Amniotic stem cell (primary cell): ENCODE results near the gene TRAPPC2L.

ENCODE experiments used
- DNase-seq: peaks from one replicate; lab custom pipeline; 2025; lab: John Stamatoyannopoulos, UW

Gene TRAPPC2L, protein sequence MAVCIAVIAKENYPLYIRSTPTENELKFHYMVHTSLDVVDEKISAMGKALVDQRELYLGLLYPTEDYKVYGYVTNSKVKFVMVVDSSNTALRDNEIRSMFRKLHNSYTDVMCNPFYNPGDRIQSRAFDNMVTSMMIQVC

DNA sequence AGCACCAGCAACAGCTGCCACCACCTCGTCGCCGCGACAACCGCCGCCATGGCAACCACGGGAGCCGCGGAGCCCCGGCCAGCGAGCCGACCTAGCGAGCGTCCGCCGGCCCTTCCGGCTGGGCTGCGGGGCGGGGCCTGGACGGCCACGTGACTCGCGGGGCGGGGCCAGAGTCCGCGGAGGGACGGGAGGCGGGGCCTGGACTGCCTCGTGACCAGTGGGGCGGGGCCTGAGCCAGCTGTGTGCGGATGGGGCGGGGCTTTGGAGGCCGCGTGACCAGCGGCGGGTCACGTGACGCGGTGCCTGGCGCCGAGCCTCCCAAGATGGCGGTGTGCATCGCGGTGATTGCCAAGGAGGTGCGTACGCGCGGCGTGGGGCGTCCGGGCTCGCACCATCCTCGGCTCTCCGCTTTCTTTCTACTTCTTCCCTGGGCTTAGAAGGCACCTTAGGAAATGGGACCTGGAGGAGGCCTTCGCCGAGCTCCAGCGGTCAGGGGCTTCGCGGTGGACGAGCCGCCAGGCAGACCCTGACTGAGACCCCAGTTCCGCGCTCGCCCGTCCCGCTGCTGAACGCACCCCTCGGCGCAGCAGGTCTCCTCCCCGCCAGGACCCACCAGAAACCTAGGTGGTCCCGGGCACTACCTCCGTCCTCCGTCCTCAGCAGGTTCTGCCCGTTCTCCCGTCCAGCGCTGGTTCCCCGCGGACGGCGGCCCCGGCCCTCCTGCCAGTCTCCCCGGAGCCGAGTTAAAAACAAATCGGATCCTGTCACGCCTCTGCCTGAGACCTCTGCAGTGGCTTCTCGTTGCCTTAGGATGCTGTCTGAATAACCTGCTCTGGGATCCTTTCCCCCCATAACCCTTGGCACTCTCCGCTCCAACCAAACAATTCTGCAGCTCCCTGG is at the start of gene TRAPPC2L, which contains the start of gene GALNS:
TRAPPC2L (plus strand) TSS at position 300 of the 900 bp plus-strand sequence; CDS start at position 324, 24 bp downstream.
GALNS (minus strand) TSS at position 120 of the 900 bp plus-strand sequence; CDS start at position 50, 70 bp downstream.
- DNase-seq, result peak; percentile 96

DNA sequence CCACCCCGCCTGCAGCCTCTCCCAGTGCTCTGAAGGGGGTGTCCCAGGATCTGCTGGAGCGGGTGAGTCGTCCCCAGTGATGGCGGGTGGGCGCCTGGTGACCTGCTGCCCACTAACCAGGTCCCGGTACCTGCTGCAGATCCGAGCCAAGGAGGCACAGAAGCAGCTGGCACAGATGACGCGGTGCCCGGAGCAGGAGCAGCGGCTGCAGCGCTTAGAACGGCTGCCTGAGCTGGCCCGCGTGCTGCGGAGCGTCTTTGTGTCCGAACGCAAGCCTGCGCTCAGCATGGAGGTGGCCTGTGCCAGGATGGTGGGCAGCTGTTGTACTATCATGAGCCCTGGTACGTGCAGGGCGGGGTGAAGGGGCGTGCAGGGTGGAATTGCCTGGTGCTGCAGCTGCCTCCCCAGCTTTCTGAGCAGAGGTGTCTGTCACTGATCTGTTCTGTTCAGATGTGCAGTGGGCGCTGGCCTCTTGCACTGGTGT is 49.7 kb upstream of the TRAPPC2L start:
- DNase-seq, result no peak

DNA sequence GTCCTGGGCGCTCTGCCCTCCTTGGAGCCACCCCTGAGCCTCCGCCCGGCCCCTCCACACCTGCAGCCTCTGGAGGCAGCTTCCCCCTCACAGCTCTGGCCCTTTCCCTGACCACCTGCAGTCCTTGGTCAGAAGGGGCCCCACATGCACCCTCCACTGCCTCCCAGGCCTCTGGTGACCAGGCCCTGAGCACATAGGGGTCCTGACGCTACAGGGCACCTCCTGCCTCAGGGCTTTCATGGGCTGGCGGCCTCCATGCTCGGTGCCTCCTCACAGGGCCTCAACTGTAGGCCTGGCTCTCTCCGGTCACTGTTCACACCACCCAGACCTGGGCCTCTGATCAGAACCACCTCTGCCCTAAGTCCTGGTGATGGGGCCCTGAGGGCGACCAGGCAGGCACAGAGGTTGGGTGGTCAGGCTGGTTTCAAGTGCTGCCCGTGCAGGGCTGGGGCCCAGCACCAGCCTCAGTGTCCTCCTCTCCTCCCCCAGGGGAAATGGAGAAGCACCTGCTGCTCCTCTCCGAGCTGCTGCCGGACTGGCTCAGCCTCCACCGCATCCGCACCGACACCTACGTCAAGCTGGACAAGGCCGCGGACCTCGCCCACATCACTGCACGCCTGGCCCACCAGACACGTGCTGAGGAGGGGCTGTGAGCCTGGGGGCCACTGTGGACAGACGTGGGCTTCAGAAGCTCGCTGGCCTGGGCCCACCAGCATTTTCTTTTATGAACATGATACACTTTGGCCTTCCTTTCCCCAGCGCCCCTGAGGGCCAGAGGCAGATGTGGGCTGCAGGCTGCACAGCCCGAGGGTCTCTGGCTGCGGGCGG is 49.1 kb upstream of the TRAPPC2L start:
- no peak for DNase-seq

DNA sequence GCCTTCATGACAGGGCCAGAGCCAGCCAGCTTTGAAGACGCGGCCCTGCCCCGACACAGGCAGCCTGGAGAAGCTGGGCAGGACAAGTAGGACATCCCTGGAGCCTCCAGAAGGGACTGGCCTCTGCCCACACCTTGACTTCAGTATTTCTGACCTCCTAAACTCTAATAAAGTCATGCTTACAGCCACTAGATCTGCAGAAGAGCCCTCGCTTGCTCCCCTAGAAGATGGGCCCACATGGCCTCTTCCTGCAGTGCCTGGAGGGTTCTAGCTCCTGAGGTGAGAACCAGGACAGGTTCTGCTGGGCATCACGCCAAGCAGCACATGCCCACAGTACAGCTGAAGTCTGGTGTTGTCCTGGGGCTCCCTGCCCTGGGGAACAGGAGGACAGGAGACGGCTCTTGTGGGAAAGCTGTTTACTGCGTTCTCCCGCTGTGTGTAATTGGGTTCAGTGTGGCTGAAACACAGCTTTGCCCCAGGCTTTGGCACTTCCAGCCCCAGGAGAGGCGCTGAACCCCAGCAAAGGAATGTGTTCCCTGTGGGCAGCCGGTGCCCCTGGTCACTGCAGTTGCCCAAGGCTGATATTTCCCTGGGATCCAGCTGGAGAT is 47.8 kb upstream of the TRAPPC2L start:
- DNase-seq, result no peak

DNA sequence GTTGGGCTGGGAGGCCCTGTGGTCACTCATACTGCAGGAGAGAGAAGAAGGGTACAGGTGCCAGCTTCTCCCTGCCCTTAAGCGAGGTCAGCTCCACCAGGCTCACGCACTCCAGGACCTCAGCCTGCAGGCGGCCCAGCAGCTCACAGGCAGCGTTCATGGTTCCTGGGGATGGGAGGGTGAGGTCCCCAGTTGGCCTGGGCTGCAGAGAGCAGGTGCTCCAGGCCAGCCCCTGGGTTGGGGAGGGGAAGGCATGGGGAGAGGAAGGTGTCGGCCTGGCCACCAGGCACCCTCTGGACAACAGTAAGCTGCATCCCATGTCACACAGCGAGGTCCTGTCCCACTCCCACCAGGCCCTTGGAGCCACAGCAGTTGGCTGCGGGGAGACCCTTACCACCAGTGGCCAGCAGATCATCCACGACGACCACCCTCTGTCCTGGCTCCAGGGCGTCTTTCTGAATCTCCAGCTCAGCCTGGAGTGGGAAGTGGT is 47.2 kb upstream of the TRAPPC2L start:
- DNase-seq, result no peak

DNA sequence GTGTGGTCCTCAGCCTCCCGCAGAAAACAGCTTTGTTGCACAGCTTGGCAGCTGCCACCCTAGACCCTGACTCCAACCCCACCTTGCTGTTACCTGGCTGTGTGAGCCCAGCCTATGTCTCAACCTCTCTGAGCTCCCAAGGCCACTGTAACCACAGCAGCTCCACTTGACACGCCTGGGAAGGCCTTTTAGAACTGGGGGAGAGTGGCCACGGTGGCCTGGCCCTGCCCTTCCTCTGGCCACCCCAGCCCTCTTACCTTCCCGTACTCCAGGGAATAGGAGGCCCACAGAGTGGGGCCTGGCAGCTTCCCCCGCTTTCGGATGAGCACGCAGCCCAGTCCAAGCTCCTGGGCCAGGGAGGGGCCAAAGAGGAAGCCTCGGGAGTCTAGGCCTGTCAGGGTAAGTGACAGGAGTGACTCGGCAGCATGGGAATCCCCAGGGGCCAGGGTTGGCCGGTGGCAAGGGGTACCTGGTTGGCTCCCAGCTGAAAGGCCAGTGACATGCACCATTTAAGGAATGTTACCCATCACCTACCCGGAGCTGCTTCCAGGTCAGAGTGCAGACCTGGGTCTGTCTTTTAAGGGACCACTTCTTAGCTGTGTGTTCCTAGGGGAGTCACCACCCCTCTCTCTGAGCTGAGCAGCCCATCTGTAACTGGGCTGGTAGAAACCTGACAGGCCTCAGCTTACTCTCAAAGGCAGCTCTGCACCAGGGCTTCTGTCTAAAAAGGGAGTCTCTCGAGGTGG is 46.6 kb upstream of the TRAPPC2L start:
- no peak for DNase-seq

DNA sequence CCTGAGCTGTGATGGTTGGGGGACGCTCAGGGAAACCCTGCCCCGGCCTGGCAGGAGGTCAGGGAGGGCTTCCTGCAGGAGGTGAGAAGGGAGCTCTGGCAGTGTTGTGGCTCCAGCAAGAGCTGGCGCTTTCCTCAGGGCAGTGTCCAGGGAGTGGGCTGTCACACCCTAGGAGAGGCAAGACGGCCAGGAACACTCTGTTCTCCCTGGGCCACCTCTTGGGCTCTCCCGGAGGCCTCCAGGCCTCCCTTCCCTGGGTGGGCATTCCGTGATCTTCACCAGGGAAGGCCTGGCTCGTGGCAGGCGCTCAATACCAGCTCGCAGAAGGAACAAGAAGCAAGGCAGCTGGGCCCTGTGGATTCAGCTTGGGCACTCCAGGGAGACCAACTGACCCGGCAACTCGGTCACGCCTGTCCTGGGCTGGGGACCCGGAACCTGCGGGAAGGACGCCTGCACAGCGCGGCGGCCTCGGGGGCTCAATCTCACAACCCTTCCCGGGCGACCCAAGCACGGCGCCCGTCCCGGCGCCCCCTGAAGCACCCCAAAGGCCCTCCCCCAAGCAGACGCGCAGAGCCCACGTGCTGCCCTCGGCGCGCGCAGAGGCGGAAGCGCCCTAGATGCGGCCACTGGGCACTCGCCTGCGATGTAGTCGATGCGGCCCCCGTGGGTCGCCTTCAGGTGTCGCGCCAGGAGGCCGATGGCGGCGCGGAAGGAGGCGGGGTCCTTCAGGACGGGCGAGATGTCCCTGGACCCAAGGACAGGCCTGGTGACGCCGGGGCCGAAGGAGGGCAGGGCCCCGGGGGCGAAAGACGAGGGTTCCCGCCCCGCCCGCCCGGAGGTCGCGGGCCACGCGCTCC is 45.8 kb upstream of the TRAPPC2L start:
- peak; percentile 43 for DNase-seq

DNA sequence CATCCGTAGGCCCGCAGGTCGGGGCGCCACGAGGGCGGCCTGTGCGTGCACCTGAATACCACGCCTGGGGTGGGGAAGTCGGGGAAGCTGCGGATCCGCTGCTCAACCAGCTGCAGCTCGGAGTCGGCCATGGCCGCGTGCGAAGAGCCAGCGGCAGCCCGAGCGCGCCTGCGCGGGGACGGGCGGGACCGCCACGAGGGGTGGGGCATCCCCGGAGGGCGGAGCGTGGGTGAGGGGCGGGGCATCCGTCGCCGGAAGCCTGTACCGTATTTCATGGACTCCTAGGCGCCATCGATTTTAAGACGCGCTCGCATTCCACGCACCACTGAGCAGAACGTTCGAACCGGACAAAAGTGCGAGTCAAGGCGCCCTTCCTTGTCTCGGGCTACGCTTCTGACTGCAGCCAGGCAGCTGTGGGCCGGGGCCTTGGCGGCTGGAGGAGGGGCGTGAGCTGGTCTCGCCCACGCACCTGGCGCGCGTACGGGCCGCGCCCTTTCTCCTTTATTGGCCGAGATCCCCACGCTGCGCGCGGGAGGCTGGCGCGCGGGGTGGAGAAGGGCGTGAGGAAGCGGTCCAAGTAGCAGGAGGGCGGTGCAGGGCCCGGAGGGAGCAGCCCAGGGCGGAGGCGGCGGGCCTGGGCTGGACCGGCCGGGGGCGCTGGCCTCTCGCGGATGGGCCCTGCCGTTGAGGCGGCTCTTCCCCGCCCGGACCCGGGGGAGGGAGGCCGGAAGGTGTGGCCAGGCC is 45.0 kb upstream of the TRAPPC2L start, which contains the start of gene APRT:
APRT (minus strand) TSS at position 160 of the 744 bp plus-strand sequence; CDS start at position 131, 29 bp downstream.
- DNase-seq, result peak; percentile 86

DNA sequence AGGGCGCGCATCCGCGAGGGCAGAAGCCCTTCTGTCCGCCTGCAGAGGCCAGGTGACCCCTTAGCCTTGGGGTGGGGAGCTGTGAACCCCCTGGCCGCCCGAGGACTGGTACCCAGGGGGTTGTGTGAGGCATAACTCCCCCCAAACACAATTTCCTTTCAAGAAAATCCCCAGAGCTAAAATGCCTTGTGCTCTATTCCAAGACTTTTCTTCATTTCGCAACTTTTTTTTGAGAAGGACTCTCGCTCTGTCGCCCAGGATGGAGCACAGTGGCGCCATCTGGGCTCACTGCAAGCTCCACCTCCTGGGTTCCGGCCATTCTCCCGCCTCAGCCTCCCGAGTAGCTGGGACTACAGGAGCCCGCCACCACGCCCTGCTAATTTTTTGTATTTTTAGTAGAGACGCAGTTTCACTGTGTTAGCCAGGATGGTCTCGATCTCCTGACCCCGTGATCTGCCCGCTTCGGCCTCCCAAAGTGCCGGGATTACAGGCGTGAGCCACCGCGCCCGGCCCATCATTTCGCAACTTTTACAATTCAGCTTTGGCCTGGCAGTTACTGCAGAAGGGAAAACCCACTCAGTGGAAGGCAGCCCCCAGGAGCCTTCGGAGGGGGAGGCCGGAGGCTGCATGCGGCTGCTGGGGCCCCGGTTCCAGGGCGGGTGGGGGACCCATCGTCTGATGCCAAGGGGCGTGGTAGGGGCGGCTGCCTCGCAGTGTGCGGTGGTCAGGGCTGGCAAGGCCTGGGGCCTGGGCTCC is 44.2 kb upstream of the TRAPPC2L start:
- DNase-seq, result no peak

DNA sequence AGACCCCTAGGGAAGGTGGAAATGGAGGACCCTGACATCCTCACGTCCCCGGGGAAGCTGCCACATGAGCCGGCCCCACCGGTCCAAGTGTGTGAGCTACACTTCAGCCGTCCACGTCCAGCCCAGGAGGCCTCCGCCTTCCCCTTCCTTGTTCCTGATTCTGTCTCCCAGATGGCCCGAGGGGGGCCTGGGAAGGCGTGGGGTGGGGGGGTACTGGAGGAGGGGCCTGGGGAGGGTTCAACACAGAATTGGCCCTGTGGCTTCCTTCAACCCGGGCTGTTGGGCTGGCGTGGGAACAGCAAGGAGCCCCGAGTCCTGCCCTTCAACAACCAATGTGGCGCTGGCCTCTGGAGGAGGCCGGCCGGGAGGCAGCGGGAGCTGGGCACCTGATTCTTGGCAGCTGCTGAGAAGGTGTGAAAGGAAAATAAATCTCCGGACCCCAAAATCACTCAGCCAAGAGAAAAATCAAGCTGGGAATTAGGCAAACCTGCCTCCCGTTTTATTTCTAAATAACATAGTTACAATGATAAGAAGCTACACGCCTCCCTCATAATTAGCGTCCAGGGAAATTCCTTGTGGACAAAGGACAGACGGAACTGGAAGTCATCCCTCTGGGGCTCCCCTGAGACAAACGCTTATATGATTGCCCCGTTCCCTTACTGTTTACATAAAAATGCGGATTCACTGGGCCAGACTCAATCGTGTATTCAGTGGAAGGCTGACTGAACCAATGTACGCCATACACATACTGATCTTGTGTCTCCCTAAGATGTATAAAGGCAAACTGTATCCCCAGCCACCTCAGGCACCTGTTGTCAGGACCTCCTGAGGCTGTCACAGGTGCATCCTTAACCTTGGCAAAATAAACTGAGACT is 43.4 kb upstream of the TRAPPC2L start:
- no peak for DNase-seq

DNA sequence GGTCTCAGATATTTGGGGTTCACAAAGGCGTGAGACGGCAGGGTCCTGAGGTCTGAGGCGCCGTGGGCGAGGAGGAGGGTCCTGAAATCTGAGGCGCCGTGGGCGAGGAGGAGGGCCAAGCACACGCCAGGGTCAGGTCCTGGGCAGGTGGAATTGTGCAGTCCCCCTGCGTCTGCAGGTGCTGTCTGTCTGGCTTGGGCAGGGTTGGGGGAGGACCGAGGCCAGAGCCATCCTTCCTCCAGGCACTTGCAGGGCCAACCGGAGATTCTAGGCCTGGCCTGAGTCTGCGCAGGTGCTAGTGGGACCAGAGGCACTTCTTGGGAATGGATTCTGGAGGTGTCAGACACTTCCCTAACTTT is 42.8 kb upstream of the TRAPPC2L start:
- DNase-seq, result no peak

DNA sequence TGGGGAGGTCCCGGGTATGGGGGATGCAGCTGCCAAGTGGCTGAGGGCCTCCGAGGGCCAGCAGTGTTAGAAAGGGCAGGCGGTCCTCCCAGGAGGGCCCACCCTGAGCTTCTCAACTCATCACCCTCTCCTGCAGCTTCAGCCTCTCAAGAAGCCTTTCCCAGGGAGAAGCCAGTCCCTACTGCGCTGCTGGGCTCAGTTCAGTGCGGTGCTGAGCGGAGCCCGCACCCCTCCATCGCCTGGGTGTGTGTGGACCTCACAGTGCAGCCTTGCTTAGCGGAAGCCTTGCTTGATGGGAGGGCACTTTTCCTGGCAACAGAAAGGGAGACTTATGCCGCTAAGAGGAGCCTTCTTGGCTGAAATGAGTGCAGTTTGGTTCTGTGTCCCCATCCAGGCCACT is 41.7 kb upstream of the TRAPPC2L start:
- no peak for DNase-seq

DNA sequence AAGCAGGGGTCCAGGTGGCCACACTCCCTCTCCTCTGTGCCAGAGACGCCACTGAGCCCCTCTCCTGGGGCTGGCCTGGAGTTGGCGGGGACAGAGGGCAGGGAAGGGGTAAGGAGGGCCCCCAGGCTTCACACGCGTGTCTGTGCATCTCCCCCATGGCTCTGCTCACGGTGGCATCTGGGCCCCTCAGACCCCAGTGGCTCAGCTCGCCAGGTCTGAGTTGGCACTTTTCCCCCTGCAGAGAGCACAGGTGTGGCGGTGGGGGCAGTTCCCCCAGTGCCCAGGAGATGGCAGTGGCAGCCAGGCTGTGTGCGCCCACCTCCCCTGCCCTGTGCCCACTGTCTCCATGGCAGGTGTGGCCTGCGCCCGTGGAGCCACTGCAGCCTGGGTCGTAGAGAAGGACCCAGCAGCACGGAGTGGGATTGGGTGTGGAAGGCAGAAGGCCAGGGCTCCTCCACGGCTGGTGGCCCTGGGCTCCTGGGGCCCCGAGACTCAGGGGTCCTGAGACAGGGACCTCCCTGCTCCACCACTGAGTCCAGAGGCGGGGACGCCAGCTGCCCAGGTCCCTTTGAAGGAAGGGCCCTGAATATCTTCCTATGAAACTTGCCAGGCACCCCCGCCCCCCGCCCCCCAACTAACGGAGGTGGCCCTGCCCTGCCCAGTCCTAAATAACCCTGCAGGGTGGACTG is 40.9 kb upstream of the TRAPPC2L start:
- no peak for DNase-seq

DNA sequence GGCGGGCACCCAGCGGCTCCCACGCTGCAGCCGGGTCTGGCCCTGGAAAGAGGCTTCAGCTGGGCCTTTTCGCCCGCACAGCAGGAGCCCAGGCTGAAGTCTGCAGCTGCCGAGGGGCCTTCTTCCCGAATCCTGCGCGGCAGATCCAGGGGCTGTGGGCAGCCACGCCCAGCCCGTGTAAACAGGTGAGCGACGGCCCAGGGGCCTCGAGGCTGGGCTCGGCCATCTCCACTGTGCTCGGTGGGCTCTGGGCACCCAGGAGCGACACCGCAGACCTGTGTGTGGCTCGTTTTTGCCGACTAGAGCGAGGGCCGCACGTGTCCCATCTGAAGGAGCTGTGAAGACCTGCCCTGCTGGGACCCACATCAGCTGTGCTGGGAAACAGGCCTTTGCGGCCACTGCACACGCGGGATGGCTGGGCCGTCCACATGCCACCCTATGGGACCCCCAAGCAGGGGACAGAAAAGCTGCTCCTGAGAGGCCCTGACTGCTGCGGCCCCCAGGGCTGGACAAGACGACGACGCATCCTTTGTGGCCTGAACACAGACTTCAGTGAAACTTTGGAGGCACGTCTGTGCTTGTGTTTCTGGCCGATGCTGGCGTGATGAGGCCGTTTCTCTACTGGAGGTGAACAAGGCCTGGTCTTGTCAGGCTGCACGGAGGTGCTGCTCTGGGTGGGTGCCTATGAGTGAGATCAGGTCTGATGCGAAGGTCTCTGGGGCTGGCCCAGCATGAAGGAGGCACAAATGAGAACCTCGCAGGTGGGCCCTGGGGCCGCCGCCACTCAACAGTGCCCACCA is 40.0 kb upstream of the TRAPPC2L start:
- no peak for DNase-seq

DNA sequence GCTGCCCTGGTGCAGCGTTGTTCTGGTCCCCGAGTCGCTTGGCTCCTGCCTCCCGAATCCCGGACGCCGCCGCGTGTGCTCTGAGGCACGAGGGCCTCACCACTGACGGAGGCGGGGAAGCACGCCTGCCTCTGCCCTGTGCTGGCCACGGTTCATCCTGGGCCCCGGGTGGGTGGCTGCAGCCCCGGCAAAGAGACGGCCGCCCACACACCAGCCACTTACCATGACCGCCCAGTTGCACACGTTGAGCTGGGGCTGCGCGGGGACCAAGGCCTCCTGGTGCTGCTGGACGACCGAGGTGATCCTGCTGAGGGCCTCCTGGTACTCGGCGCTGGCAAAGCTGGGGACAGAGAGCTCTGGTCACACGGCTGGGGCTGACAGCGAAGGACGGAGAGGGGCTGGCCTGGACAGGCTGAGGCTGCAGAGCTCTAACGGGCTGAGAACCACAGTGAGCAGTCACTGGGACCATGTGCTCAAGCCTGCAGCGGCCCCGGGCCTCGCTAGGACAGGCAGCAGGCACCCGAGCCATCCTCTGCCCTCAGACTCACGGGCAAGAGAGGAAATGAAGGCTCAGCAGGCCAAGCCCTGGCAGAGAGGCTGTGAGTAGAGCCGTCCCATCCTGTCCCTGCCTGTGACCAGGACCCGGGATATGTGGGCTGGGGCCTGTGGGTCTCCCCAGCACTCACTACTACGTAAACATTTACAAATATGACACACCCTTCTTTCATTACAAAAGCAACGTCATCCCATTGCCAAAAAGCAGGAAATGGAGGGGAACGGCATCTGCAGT is 38.9 kb upstream of the TRAPPC2L start:
- no peak for DNase-seq
